Inflammatory macrophage treated with lipopolysaccharide for 1 hour (primary cell): Measurements from ENCODE around the gene DDX49.

ENCODE experiments used
- DNase-seq, 2 donors: peaks; one replicate each; pipeline ENCODE4 v3.0.0-alpha.2; 2020 to 2022

DDX49 gene

GRCh38 chr19:18919086-18919899, at the start of gene DDX49, which contains the start of gene COPE:
Gene DDX49 (plus strand): TSS chr19:18919715. CDS start chr19:18919742, 27 bp downstream.
Gene COPE (minus strand): TSS chr19:18919387. CDS start chr19:18919348, 39 bp downstream.
- DNase-seq, result peak; percentile 99 to 100

GRCh38 chr19:18869781-18870530, 49.6 kb upstream of the DDX49 start:
- no peak for DNase-seq

GRCh38 chr19:18870531-18871172, 48.9 kb upstream of the DDX49 start:
- DNase-seq, result peak in 1 of 2 donors; percentile 3

- no peak for DNase-seq
These were observed 48.0 kb upstream of the DDX49 start for GRCh38 chr19:18871543-18871942.

GRCh38 chr19:18875726-18876125, 43.8 kb upstream of the DDX49 start:
- DNase-seq, result no peak

GRCh38 chr19:18876865-18877264, 42.6 kb upstream of the DDX49 start:
- no peak for DNase-seq

- DNase-seq, result no peak
These were observed 41.3 kb upstream of the DDX49 start for GRCh38 chr19:18878058-18878797.

- DNase-seq, result no peak
These were observed 40.5 kb upstream of the DDX49 start for GRCh38 chr19:18878858-18879578.

GRCh38 chr19:18879579-18880373, 39.7 kb upstream of the DDX49 start:
- peak in 1 of 2 donors; percentile 37 for DNase-seq

- DNase-seq, result no peak
These were observed 38.0 kb upstream of the DDX49 start for GRCh38 chr19:18881491-18881890.

- no peak for DNase-seq
These were observed 35.8 kb upstream of the DDX49 start for GRCh38 chr19:18883526-18884304.

- no peak for DNase-seq
These were observed 32.5 kb upstream of the DDX49 start for GRCh38 chr19:18886972-18887371.

GRCh38 chr19:18889949-18890745, 29.4 kb upstream of the DDX49 start:
- no peak for DNase-seq

GRCh38 chr19:18893587-18894253, 25.8 kb upstream of the DDX49 start:
- DNase-seq, result no peak

- no peak for DNase-seq
These were observed 25.1 kb upstream of the DDX49 start for GRCh38 chr19:18894254-18895037.

GRCh38 chr19:18895038-18895823, 24.3 kb upstream of the DDX49 start:
- DNase-seq, result peak; percentile 26 to 31

- DNase-seq, result no peak
These were observed 23.6 kb upstream of the DDX49 start, which contains the start of gene CERS1 for GRCh38 chr19:18895824-18896341. Gene CERS1 (minus strand): TSS chr19:18896158. CDS start chr19:18896072, 86 bp downstream.
